ENCODE results near the gene CDH8.
"Not testable (repeated sequence)": the region's sequence is repeated elsewhere in the genome, so short reads cannot be mapped to it uniquely, and the experiment has no call there.

CDH8 gene

DNA sequence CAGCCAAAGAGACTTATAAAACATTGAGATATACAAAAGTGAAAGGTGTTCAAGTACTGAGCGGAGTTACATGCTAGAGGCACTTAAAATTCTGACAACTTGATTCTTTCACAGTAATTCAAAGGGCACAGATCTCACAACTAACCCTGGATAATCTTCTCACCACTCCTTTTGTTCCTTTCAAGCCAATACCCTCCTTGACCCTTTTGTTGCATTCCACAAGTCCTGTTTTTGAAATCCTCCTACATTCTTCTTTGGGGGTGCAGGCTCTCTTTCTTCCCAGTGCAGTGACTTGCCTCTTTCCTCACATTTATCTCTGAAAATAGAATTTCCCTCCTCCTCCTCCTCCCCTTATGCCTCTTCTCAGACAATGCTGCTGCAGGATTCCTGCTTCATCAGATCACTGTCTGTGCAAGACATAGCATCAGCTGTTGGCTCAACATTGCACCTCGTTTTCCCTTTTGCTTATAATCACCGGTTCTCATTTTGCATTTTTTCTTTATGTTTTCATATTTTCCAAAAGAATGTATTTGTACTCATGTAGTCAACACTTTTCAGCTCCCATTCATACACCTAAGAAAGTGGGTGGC lies 199.3 kb downstream of the CDH8 start:
- no peak for DNase-seq

DNA sequence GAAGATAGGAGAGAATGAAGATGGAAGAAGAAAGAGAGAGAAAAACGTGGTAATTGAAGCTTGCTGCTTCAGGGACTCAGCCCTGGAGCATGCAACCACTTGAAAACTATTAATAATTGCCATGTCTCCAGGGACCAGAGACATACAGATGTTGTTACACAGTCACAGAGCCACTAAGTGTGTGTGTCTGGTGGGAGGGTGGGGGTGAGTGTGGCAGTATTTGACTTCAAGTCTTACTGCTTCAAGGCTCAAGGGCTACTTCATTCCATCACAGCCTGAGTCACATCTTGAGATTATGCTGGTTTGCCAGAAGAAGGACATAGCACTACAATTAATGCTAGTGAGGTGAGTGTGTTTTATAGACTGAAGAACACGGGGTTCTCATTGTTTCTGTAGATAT lies 202.2 kb downstream of the CDH8 start:
- DNase-seq = no peak

DNA sequence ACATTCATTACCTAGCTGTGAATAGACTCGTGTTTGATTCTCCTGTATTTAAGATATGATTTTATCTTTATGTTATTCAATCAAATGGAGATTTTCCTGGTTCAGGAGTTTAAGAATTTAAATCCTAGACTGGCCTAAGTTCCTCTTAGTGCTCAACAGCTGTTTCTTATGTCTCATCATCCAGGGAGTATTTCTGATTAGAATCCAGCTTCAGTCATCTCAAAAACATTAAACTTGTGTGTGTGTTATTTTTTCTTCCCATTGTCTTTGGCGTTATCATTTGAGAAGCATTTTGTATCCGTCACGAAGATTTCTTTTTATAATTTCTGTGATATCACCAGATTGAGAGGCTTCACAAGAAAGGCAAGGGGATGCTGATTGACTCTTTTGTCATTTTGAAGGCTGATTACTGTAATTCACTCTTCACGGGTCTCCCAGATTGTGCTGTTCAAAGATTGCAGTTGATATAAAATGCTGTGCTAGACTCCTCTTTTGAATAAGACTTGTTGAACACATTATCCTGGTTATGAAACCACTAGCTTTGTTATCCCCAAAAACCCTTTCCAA lies 204.8 kb downstream of the CDH8 start:
- DNase-seq = no peak

DNA sequence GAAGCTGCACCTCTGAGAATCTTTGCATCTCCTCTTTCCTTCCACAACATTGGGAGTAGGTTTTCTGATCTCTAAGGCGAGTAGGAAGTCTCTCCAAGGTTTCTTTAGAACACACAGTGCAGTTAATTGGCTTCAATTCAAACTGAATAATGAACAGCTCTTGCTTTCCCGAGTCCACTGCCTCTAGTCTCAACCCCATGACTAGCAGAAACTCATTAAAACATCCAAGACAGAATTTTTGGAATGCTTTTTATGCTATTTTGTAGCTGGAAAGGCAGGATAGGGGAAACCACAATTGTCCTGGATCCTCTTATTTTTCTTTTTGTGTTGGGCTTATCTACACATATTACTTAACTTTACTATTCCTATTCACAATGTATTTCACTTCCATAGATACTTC lies 206.6 kb downstream of the CDH8 start:
- no peak for DNase-seq

DNA sequence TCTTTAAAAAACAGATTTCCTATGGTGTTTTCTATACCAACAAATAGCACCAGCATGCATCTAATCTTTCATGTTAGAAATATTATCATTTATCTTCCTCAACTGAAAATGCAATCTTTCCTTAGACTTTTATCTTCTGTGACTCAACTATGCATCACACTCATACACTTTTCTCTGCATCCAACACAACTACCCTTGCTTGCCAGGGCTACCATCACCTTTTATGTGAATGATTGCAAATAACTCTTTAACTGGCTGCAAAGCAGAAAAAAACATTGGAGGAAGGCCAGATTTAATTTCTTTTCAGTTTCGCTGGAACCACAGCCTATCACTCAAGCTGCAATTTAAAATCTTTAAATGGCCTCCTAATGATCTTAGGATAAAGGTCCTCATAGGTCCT lies 212.9 kb downstream of the CDH8 start:
- DNase-seq = no peak

DNA sequence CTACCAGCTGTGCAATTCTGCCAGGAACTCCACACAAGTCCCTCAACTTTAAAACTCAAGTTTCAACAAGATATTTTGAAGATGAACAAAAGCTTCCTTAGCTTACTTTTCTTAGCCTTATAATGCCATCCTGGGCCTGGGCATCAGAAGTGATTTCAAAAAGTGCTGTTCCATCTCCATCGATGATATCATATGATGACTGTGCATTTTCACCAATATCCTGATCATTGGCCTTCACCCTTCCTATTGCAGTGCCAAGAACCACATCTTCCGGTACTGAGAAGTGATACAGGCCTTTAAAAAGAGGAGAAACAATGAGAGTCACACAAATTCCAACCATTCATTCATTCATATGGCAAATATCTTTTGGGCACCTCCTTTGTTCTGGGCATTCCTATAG lies 215.4 kb downstream of the CDH8 start:
- DNase-seq = no peak

DNA sequence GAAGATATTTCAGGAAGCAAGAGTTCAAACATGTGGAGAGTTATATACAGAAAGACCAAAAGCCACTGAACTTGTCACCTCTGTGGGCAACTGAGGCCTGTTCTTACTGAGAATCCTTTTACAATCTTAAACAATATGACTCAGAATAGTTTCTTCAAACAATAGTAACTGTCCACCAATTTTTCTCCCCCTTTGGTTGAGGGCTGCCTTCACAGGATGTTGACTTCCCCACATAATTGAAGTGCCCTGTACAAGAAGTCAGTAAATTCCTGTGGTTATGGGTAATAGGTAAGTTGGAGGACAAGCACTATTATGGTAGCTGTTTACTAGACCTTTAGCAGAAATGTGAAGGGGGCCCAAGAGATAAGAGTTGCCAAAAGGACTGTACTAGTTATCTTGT lies 215.8 kb downstream of the CDH8 start:
- DNase-seq = no peak

DNA sequence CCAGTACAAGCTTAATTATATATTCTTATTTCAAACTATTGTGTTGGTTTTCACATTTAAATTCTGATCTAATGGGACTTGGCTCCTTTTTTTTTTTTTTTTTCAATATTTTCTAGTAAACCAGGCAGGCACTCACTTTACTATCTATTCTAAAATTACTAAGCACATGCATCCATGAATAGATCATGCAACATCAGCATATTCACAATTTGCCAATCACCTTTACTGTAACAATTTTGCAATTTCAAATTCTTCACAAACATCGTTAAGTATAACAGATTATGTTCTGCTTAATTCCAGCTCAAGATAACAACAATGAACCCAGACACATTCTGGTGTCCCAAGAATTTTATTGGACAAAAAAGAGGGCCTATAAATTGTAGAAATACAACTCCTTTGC lies 217.4 kb downstream of the CDH8 start:
- DNase-seq = no peak

DNA sequence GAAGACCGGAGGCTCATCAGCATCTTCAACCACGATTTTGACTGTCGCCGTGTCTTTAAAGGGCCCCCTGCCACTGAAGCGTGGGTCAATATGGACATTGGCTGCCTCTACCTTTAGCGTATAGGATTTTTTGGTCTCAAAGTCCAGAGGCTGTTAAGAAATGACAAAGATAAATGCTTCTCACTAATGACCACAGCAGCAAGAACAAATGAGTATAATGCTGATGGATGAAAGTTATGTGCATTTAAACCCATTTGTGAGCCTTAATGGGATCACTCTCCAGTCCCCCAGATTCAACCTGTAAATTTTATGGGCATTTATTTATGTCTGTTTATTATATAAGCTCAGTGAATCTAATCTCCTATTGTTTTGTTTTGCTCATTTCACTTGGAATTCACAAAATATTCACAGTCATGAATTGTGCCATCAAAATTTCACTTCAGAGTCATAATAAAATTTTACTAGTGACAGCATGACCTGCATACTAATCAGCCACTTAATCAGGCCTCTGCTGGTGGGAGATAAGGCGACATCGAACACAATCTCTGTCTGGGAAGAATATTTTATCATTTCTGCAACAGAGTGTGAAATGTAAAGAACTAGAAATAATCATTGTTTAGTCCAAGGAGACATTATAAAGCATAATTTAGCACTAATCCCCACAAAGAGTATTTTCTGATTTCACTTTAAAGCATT lies 218.5 kb downstream of the CDH8 start:
- no peak for DNase-seq

DNA sequence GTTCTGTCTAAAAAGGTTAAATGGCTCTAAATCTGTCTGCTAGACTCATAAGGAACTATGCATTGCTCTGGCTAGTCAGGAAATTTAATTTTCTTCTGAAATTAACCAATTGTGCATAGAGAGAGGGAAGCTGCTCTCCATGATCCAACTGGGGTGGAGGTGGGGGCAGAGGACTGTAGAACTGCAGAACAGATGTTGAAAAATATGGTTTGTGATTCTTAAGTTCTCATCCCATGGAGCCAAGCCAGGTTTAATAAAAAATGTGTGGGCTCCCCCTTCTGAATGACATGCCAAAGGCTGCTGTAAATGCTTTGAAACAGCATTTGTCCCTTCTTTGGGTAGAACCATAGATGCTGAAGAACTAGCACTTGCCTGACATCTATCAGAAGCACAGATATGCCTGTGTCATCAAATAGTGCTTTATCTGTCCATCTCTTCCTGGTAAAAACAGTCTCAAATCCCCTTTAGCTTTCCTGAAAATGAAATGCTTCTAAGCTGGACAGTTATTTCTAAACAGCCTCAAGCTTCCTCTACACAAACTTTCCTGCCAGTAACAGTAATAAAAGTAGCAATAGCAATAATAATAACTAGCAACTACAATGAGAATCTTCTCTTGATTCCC lies 221.4 kb downstream of the CDH8 start:
- DNase-seq = no peak

DNA sequence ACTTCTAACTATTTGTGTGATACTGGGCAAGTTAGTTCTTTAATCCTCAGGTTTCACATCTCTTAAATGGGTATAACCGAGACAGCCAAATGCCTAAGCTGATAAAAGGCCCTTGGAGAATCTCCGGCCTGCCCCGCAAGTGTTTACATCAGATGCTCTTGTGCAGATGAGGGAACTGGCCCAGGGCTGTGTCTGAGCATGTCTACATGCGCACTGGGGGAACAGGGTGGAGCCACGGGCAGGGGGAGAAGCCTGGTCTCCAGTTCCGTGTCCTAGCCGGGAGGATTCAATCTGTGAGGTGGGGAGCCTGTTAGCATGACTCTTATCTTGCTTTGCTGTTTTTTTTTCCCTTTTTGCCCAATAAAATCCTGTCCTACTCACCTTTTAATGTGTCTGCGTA lies 222.9 kb downstream of the CDH8 start:
- no peak for DNase-seq

DNA sequence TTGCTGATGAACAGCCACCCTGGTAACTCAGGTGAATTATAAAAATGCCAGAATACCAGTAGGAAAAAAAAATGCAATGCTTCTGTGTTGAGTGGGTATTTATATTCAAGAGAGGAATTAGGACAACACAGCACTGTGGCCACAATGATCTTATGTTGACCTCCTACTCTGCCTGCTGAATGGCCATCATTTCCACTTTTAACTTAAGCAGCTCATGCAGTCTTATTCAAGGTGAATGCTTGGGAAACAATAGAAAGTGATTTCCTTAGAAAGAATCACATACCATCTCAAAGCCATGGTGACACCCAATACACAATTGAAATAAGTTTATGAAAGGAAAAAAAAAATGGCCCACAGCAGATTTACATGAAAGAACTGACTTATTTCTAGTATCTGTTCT lies 224.0 kb downstream of the CDH8 start:
- DNase-seq = no peak

DNA sequence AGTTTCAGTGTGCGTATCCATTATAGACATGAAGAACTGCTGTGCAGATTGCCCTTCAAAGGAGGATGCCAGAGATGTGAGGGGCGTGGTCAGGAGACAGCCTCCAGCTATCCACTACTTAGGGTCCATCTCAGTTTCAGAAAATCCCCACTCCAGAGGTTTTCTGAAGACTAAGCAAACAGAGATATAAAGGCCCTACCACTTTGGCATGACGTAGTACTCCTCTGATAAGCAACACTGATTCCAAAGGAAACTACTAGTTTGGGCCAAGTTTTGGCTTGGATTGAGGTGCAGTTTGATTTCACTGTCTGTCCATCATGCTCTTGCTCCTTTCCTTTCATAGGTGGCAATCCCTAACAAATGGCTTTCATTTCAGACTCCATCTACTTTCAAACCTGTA lies 228.7 kb downstream of the CDH8 start:
- DNase-seq = no peak

DNA sequence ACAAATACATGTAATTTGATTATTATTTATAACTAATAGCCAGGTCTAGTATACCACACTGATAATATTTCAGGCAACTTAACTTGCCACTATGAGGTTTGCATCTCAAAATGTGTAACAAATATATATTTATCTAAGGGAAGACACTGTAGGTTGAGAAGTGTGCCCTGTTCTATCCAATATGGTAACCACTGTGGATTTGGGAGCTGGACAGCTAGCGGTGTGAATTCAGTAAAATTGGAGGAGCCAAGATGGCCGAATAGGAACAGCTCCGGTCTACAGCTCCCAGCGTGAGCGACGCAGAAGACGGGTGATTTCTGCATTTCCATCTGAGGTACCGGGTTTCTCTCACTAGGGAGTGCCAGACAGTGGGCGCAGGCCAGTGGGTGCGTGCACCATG lies 235.0 kb downstream of the CDH8 start:
- DNase-seq = not testable (repeated sequence)

DNA sequence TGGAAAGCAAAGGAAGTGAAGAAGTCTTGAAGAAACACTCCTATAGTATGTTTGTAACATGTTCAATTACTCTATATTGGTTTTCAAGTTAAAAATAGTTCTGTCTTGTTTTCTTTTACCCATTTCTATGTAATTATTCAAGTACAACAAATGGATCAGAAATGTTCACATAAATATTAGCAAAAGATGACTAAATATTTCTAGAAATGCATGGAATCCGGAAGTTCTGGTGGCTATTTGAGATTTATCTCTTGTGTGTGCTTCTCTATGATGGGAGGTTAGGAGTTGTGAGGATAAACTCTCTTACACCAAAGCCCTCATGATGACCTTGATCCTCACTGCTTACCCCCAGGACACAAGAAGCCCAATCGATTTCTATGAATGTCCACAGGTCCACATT lies 237.5 kb downstream of the CDH8 start:
- no peak for DNase-seq

DNA sequence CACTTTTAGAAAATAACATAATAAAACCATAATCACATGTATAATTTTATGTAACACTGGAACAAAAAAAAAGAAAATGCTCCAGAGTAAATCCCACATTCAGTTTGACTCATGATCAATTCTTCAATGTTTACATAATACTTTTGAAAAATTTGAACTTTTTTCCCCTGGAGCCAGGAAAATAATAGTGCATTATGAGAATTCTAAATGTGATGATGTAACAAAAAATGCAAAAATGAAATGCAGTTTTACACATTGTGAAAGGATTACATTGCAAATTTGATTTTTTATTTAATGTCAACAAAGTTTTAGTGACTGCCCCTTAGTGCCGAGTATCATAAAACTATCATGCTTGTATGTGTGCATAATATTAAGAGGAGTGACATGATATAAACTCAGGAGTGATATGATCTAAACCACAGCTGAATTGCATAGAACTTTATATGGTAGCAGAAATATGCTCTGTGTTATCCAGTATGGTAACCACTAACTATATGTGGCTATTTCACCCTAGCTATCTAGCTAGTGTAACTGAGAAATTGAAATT lies 238.2 kb downstream of the CDH8 start:
- DNase-seq = no peak

DNA sequence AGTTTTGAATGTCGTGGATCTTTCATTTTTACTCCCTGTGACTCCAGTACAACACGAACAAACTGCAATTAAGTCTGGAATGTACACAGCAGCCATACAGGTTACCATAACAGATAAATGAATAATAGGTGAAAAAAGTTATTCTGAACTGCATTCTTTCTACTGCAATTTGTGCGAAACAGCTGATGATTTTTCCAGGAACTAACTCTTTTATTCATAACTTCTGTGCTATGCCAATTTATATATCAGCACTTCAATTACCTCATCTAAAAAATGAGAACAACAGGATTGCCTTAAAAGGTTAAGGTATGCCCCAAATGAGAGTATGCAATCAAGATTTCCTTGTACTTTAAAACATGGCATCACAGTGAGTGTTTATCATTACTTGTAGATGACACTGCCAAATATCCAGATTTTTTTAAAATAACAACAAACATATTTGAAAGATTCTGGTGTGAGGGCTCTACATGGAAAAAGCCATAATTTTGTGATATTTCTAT lies 238.9 kb downstream of the CDH8 start:
- no peak for DNase-seq

DNA sequence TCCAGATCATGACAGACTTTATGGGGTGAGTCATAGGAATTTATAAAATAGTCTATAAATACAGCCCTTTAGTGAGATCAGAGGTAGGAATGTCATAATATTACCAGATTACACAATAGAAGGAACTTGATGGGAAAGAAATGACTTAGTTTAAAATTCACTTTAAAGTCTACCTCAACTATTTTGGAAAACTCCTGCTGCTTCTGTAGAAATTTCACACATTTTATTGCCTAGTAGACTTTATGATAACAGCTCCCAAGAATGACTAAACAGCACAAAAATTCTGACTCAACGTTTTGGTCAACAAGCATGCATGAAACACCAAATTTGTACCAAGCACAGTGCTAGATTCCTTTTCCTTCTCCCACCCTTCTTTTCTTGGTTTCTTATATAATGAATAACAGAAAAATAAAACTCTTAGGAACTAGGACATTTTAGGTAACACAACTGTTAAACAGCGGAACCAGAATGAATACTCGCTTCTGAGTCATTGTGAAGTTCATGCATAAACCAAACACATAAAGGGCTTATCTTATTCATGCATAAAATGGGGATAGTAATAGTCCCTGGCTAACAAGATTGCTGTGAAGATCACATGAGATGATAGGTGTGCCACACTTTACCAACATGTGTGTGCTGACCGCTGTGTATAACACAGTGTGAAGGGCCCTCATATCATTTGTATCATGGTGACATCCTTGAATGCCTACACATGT lies 243.9 kb downstream of the CDH8 start:
- no peak for DNase-seq

DNA sequence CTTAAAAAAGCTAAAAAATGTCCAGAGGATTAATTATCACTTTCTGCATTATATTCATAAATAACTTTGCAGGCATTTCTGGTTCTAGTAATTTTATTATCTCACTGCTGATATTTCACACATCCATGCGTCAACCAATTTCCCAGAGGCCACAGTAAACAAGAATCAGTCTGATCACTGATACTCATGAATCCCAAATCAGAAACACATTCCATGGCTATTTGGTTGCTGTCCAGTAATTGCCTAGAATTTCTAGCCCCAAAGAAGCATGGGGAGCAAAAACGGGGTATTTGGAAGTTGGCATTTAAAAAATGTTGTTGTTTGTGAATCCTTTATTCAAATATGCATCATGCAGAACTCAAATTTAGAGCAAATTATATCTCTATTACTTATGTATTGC lies 244.8 kb downstream of the CDH8 start:
- DNase-seq = no peak

DNA sequence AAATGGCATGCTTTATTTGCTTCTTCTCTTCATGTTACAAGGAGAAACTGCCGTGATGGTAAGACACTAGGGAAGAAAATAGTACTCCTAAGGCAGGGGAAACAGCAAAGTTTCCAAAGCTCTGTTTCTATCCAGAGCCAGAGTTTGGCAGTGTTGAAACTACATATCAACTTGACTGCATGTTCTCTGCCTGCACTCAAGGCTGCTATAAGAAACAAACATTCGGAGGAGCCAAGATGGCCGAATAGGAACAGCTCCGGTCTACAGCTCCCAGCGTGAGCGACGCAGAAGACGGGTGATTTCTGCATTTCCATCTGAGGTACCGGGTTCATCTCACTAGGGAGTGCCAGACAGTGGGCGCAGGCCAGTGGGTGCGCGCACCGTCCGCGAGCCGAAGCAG lies 254.4 kb downstream of the CDH8 start:
- not testable (repeated sequence) for DNase-seq

DNA sequence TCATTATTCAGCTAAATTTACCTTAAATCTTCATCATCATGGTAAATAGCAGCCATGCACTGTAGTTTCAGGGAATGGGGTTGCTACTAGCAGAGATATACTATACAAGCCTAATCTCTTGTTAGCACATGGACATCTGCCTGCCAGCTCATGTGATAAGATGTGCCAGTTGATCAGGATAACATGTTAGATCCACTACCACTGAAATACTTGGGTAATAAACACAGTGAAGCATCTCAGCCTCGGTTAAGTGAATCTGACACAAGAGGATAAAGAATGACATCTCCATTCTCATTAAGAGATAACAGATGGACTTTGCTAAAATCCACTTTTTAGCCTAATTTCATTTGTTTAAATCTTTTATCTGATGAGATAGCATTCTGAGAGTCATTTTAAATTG lies 256.1 kb downstream of the CDH8 start:
- DNase-seq = no peak

DNA sequence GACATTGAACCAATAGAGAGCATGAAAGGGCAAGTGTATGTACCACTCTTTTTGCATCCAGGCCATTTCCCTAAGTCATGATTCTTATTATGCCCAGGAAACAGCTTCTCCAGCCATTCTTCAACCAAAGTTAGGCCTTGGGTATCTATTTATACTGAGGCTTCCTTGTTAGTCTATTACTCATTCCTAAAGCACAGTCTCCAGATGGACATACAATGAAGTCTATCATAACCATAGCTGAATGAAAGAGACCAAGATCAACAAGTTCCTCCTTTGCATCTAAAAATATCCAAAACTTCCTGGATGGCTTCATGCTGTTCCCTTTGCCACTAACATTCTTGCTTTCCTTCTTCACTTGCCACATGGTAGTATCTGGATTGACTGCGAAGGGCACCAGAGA lies 265.9 kb downstream of the CDH8 start:
- no peak for DNase-seq

DNA sequence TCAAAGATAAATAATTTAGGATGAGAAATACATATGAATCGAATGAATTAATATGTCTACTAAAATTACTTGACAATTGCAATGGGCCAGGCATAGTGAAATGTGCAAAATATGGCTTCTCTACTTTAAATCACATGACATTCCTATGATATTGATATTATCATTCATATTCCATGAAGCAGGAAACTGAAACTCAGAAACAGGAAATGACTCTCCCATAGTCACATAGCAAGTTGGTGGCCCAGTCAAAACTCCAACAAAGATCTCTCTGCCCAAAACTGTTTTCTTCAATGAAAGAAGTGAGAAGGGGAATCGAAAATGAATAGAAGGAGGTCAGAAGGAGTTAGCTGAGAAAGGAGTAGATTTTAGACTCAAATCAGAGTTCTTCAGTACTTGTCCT lies 272.2 kb downstream of the CDH8 start:
- DNase-seq = no peak
